Loucy (cell line): ENCODE results near the gene PDE8A.

Experiments
- H2AFZ ChIP-seq: fragments of 200-600 bp; sonication (generic); 2 replicates; pipeline ENCODE4 v1.6.0; 2016; ENCODE audit warnings: antibody characterized with exemption, mild to moderate bottlenecking, low read length, moderate library complexity
- H3F3A ChIP-seq: fragments of 200-600 bp; 2 replicates; pipeline ENCODE4 v1.6.0; 2016; ENCODE audit warnings: antibody characterized with exemption, low read depth, mild to moderate bottlenecking
- H3K27me3 ChIP-seq: fragments of 200-600 bp; sonication (generic); 2 replicates; pipeline ENCODE4 v1.6.1; 2014; ENCODE audit warnings: low read length, mild to moderate bottlenecking; ENCODE audit not compliant: insufficient read depth, poor library complexity, severe bottlenecking
- H3K36me3 ChIP-seq: fragments of 200-600 bp; sonication (generic); 2 replicates; pipeline ENCODE4 v1.6.1; 2016; ENCODE audit warnings: low read length; ENCODE audit not compliant: insufficient read depth
- H3K4me1 ChIP-seq: fragments of 200-600 bp; sonication (generic); 2 replicates; pipeline ENCODE4 v1.5.1; 2014; ENCODE audit warnings: low read length, mild to moderate bottlenecking; ENCODE audit not compliant: insufficient read depth, poor library complexity, severe bottlenecking
- H3K4me2 ChIP-seq: fragments of 200-600 bp; sonication (generic); 2 replicates; pipeline ENCODE4 v1.6.0; 2014; ENCODE audit warnings: antibody characterized with exemption, low read length, low read depth, mild to moderate bottlenecking; ENCODE audit not compliant: poor library complexity, severe bottlenecking
- H3K4me3 ChIP-seq: fragments of 200-600 bp; sonication (generic); 2 replicates; pipeline ENCODE4 v1.5.1; 2014; ENCODE audit warnings: low read length, mild to moderate bottlenecking, mixed read lengths; ENCODE audit not compliant: poor library complexity, severe bottlenecking
- H3K79me2 ChIP-seq: fragments of 200-600 bp; sonication (generic); 2 replicates; pipeline ENCODE4 v1.6.1; 2014; ENCODE audit warnings: low read length; ENCODE audit not compliant: insufficient read depth
- H3K9ac ChIP-seq: fragments of 200-600 bp; sonication (generic); 2 replicates; pipeline ENCODE4 v1.6.0; 2014; ENCODE audit warnings: mild to moderate bottlenecking, low read depth, low read length, moderate library complexity; ENCODE audit not compliant: poor library complexity, severe bottlenecking
- H3K9me2 ChIP-seq: fragments of 200-600 bp; sonication (generic); replicated peaks from 2 replicates; pipeline ENCODE4 v1.6.1; 2016; ENCODE audit warnings: low read depth, low read length, mixed read lengths
- H3K9me3 ChIP-seq: fragments of 200-600 bp; sonication (generic); 2 replicates; pipeline ENCODE4 v1.6.1; 2014; ENCODE audit warnings: mild to moderate bottlenecking, antibody characterized with exemption, low read length, low read depth; ENCODE audit not compliant: insufficient read depth
- H4K20me1 ChIP-seq: fragments of 200-600 bp; sonication (generic); 2 replicates; pipeline ENCODE4 v1.6.0; 2014; ENCODE audit warnings: antibody characterized with exemption, low read length, mild to moderate bottlenecking; ENCODE audit not compliant: insufficient read depth, poor library complexity, severe bottlenecking
- CTCF ChIP-seq: fragments of 200-600 bp; sonication (generic); conservative IDR thresholded peaks from 2 replicates; pipeline ENCODE4 v1.5.1; 2014; ENCODE audit warnings: mild to moderate bottlenecking, antibody characterized with exemption, low read length
- EZH2phosphoT487 ChIP-seq: fragments of 200-600 bp; IDR thresholded peaks from 2 replicates; pipeline ENCODE4 v1.6.1; 2018; ENCODE audit warnings: antibody characterized with exemption, mild to moderate bottlenecking, moderate library complexity, borderline replicate concordance

PDE8A gene

GRCh38 chr15:84953726-84954125 lies 27.9 kb upstream of the PDE8A start:
- H2AFZ ChIP-seq: no peak overlapping the region; the same call in 1 of the 2 replicates
- H3K9me3 ChIP-seq: no peaks in the 10 kb centered on the region
- no peaks in the 10 kb centered on the region for H3K79me2 ChIP-seq
- no peak overlapping the region for H3K4me3 ChIP-seq
- H3K4me1 ChIP-seq: no peaks in the 10 kb centered on the region
- no peaks in the 10 kb centered on the region for H3F3A ChIP-seq
- H3K4me2 ChIP-seq: no peak overlapping the region
- H3K9me2 ChIP-seq: no peaks in the 10 kb centered on the region
- no peaks in the 10 kb centered on the region for H3K36me3 ChIP-seq
- TF ChIP-seq CTCF (no peak), EZH2phosphoT487 (no peak)
- H3K27me3 ChIP-seq: no peaks in the 10 kb centered on the region
- H4K20me1 ChIP-seq: no peaks in the 10 kb centered on the region
- no peak overlapping the region for H3K9ac ChIP-seq

DNA sequence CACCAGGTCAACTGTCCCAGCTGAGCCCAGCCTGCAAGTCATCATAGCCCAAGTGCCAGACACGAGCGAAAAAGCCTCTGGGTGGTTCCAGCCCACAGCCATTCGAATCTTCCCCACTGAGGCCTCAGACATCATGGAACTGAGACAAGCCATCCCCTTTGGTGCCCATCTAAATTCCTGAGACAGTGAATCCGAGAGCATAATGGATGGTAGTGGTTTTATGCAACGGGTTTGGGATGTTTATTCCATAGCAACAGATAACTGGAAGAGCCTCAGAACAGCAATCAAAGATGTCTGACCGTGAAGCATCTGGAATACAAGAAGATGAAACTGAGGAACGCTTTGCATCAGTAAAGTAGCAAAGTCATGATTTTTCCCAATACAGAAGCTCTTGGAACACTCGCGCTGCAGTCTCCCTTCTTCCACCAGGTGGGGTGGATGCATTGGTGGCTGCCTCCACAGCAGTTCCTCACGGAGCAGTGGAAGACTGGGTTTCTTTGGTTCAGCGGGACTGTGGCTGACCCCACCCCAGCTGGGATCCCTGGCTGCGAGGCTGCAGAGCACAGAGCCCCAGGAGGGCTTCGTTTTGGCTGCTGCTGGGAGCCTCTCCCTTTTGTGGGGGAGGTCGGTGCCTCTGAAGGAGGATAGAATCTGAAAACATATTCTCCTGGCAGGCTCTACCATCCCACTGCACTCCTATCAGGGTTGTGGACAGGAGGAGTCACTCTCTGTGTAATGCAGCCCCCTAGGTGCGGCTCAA lies 26.4 kb upstream of the PDE8A start:
- H3K27me3 ChIP-seq: no peaks in the 10 kb centered on the region
- H3K4me3 ChIP-seq: no peak overlapping the region
- H2AFZ ChIP-seq: 0 out of 2 replicates have a peak overlapping the region, but pooled peaks have one; percentile 2
- H3K36me3 ChIP-seq: no peaks in the 10 kb centered on the region
- H3F3A ChIP-seq: no peaks in the 10 kb centered on the region
- H3K4me2 ChIP-seq: no peak overlapping the region
- H3K9me2 ChIP-seq: no peaks in the 10 kb centered on the region
- no peaks in the 10 kb centered on the region for H3K79me2 ChIP-seq
- TF ChIP-seq CTCF (peak; percentile 59), EZH2phosphoT487 (no peak)
- H4K20me1 ChIP-seq: no peaks in the 10 kb centered on the region
- peaks cover 6% of the 10 kb centered on the region for H3K4me1 ChIP-seq
- no peak overlapping the region for H3K9ac ChIP-seq
- H3K9me3 ChIP-seq: no peaks in the 10 kb centered on the region

- Histone ChIP-seq H3K9me2 (no peaks in the 10 kb centered on the region), H4K20me1 (no peaks in the 10 kb centered on the region), H3K79me2 (no peaks in the 10 kb centered on the region), H3K36me3 (no peaks in the 10 kb centered on the region), H2AFZ (no peak overlapping the region), H3K4me2 (no peak overlapping the region), H3K27me3 (no peaks in the 10 kb centered on the region), H3K9me3 (no peaks in the 10 kb centered on the region), H3K4me1 (peaks cover 6% of the 10 kb centered on the region), H3F3A (no peaks in the 10 kb centered on the region), H3K4me3 (no peak overlapping the region), H3K9ac (no peak overlapping the region)
- TF ChIP-seq CTCF (no peak), EZH2phosphoT487 (no peak)
Measured at GRCh38 chr15:84956199-84956598, 25.5 kb upstream of the PDE8A start.
